Smooth muscle cell of the brain vasculature (primary cell): Measurements from ENCODE around the gene SLC22A23.

Source experiments
- DNase-seq: peaks from one replicate; pipeline ENCODE4 v3.0.0-alpha.2; 2012; ENCODE audit warnings: low read depth, low spot score

The SLC22A23 gene

DNA sequence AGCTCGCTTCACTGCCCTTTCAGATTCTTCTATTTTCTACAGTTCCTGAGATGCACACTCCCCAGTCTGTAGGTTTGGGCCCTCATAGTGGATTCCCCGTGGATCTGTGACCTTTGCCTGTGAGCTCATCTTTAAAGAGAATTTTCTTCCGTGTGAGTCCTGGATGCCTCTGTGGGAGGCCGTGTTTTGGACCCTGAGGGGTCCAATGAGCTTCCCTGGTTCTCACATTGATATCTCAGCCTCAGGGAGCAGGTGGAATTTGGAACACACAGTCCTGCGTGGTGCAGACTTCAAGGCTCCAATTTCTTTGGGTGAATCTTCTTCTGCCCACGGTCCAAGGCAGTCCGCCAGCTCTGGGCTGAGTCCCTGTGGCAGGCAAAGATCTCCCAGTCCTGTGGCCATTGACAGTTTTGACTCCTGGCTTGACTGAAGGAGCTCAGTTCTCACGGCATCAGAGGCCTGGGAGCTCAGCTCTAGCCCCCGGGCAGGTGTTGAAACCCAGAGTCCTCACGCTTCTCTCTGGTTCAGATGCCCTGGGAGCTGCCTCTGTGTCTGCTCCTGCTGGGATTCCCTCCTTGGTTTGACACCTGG lies 137.1 kb downstream of the SLC22A23 start:
- DNase-seq: no peak

DNA sequence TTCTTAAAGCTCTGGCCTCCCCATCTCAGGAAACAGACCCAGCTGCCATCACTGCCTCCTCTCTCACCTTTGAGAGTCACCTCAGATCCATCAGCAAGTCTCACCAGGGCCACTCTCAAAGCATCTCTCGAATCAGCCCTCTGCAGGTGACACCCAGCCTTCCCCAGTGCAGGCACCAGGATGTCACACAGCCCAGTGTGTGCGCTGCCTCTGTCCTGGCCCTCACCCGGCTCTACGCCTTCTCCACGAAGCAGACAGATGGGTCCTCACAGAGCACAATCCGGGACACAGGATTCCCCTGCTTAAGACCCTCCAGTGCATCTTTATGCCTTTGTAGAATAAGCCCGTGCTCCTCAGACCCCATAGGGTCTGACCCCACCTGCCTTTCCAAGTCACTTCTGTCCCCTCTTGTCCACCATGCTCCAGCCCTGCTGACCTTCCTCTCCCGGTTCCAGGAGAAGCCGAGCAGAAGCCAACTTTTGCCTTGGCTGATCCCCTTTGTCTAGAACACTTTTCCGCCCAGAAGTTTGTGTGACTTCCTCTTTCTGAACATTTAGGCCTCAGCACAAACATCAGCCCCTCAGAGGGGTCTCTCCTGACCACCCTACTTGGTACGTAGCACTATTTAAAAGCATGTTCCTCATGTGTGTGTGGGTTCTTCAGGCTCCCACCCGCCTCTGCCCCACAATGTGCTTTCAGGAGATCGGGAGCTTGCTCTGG lies 137.9 kb downstream of the SLC22A23 start:
- no peak for DNase-seq

DNA sequence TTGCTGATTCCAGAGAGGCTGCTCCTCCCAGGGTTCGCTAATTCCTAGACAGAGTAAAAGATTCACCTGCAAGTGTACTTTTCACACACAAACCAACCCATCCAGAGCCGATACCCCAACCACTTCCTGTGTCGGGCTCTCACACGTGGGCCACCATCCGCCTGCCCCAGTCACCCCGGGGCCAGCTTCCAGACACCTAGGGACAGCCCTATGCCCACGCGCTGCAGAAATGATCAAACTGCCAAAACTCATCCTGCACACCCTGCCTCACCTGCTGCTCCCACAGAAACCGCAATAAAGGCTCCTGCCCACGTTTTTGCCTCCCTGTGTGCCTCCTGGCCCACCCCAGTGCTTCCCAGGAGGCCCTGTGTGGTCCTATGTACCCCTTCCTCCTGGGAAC lies 138.6 kb downstream of the SLC22A23 start:
- DNase-seq: no peak

DNA sequence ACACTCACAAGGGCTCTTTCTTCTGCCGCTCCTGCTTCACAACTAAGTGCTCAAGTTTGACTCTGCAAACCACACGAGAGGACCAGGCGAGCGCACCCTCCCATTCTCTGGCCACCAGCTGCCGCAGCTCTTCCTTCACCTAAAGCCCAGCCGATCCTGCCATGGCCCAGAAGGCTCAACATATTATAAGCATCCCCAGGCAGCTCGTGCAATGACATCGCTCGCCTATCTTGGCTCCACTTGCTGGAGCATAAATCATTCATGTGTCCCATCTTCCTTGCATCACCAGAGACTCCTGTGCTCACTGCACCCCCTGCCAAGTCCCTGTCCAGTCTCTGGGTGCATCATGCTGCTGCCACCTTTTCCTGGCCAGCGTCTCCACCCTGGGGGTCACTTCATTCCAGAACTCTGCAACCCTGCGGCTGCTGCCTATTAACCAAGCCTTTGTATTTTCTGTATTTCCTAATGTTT lies 139.1 kb downstream of the SLC22A23 start:
- DNase-seq: no peak

DNA sequence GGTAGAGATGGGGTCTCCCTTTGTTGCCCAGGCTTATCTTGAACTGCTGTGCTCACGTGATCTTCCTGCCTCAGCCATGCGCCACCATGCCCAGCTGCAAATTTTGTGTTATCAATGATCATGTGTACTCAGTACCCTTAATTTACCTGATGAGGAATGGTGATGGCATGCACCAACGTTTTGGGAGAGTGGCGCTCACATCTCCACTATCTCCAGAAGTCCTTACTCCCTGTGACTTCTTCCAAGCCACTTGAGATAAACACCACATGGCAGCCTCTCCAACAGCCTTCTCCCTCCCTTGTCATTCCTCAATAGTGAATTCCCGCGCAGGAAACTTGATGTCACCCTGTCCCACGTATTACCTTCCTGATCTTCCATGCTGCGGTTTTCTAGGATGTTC lies 140.0 kb downstream of the SLC22A23 start:
- DNase-seq: no peak

DNA sequence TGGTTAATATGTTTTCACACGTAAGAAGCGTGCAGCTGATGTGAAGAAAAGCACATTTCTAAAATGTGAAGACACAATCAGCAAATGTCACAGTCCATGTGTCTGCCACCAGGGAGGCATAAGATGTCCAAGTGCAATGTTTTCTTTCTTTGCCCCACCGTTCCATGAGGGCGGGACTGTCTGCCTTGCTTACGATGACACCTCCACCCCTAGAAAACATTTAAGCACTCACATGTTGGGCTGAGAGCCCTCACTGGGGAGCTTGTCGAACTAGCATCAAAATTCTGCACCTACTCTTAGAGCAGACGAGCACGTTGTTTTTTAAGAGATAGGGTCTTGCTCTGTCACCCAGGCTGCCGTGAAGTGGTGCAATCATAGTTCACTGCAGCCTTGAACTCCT lies 140.5 kb downstream of the SLC22A23 start:
- no peak for DNase-seq

DNA sequence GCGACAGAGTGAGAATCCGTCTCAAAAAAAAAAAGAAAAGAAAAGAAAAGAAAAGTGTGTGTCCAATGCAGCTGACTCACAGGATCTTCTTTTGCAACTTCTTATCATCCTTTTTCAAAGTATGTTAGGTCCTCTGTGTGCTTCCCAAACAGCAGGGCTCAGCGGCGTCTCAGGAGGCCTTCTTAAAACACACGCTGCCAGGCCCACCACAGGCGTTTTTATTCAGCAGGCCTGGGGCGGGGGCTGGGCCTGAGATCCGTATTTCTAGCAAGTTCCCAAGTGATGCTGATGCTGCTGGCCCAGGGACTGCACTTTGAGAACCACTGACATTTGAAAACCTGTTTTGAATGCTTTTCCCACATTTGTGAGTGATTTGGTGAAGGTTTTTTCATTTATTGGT lies 141.0 kb downstream of the SLC22A23 start:
- no peak for DNase-seq

DNA sequence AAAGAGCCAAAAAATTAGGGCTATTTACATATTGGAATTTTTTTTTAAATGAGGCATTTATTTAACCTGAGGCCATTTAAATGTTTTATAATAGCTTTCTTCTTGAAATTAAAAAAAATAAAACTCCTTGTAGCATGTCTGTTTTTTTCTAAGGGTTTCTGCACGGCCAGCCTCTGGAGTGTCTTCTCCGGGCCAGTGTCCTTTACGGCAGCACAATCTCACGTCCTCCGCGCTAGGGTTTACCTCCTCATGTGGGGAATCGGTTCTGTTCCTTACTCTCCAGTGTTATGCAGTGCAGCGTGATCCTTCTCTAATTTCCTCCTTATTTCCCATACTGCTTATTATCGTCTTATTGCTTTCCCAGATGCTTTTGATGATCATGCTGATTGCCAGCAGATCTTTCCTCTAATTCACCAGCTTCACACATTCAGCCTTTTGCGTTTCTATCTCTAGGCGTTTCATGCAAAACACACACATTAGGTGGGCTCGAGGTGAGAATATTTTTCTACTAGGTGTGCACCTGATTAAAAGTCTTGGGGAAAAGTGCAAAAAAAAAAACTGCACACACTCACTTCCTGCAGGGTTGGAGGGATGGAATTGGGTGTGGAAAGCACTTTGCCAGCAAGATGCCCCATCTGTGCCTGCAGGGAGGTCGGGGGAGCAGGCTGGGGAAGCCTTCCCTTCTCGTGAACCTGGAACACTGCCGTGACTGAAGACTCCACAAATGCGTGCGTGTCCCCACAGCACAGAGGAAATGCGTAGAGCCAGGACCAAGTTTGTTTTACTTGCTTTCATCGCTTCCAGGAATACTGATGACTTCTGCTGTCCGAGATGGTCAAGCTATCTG lies 142.0 kb downstream of the SLC22A23 start:
- no peak for DNase-seq

DNA sequence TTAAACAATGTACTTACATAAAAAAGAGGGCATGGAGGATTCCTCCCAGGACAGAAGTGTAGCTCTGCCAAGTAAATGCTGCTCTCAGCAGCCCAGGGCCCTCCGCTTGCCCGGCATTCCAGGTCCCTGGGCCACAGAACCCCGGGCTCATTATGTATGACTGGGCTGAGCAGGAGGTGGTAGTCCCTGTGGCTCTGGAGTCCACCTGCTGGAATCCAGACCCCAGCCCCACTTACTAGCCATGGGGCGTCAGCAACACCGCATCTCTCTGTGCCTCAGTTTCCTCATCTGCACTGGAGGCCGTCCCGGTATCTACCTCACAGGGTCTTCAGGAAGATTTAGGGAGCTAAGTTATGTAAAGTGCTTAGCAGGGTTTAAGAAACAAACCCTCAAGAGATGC lies 142.7 kb downstream of the SLC22A23 start:
- DNase-seq: no peak

DNA sequence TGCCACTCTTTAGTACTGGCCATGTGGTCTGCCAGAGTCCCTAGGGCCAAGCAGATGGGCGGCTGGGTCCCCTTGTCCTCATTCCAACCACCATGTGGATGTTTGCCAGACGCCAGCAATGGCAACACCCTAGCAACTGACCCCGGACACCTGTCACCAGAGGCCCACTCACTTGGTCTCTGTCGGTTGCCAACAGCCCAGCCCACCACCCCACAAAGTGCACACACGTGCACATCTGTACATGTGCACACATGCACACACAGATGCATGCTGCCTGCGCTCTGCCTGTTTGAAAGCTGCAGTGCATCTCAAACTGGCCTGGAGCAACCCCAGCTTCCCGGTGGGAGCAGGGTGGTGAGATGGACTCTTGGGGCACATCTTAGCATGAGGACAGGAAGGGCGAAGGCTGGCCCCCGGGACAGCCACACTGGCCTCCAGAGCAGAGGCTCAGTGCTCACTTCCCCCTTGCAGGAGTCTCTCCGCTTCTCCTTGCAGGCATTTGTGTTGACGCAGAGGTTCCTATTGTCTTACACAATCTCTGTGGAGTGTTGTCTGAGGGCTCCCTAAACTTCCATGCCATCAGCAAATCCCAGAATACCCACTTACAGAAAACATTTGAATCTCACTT lies 144.1 kb downstream of the SLC22A23 start:
- DNase-seq: no peak

DNA sequence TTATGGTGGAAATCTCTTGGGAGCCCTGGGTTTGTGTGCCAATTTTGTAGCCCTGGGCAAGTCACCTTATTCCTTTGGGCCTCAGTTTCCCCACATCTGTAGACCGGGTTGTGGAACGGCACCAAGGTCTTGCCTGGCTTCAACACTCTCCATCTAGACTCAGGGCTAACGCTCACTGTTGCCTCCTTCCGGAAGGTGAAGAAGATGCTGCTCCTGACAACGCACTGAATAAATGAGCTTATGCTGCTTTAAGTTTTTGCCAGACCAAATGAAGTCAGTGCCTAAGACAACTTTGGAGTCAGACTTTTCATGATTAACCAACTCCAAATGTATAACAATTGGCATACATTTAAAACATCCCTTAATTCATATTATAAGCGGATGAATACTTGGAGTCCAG lies 145.0 kb downstream of the SLC22A23 start:
- DNase-seq: no peak

DNA sequence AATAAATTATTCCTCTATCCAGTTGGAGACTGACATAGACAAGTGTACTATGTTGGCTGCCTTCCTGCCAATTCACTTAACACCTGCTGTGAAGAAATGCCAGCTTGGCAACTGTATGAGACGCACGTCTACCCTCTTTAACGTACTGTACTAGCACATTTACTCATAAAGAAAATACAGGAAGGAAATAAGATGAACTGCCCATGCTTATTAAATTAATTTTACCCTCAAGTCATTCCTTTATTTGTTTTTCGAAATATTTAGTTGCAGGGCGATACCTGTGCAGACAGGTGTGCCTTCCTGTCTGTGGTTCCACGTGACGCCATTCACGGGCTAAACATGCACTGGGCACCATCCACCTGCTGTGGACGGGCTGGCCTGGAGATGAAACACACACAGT lies 146.1 kb downstream of the SLC22A23 start:
- no peak for DNase-seq

DNA sequence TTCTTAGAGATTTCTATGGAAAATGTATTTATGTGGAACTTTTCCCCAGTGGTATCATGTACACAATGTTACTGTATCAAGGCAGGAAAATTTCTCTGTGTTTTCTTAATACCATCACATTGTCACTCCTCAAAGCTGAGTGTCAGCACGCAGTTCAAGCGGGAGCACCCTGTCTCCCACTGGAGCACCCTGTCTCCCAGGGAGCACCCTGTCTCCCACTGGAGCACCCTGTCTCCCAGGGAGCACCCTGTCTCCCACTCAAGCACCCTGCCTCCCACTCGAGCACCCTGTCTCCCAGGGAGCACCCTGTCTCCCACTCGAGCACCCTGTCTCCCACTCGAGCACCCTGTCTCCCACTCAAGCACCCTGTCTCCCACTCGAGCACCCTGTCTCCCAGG lies 146.8 kb downstream of the SLC22A23 start:
- DNase-seq: no peak

DNA sequence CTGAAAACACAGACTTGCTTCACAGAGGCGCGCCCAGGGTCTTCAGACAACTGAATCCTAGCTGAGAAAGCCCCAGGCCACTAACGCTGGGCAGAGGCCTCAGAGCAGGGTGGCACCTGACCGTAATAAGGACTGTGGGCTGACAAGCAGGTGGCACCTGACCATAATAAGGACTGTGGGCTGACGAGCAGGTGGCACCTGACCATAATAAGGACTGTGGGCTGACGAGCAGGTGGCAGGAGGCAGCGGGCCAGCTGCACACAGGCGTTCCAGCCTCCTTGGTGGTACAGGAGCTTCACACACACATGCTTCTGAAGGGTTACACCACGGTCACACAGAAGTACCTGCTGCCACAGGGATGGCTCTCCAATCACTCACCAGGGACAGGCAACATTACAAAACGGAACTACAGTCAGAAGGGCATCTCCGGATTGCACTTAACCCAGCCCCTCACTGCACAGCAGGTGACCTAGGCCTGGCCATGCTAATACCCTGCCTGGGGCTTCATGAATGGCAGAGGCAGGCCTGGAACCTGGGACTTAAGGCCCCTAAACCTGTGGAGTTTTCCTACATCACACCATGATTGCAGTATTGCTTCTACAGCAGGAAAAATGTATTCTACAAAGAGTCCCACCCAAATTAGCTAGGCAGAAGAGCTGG lies 147.3 kb downstream of the SLC22A23 start:
- DNase-seq: no peak

DNA sequence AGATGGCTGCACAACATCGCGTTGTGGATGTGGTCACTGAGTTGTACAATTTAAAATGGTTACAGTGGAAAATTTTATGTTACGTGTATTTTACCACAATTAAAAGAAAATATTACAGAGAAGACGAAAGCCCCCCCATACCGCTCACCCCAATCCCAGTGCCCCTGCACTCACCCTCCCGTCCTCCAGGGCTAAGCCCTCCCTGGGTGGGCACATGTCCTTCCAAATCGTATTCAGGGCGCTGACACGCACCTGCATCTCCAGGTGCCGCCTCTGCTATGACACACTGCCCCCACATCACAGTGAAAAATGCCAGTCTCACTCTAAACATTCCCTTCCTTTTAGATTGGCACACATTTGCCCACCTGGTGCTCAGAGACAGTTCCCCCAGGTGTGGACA lies 148.7 kb downstream of the SLC22A23 start:
- DNase-seq: no peak

DNA sequence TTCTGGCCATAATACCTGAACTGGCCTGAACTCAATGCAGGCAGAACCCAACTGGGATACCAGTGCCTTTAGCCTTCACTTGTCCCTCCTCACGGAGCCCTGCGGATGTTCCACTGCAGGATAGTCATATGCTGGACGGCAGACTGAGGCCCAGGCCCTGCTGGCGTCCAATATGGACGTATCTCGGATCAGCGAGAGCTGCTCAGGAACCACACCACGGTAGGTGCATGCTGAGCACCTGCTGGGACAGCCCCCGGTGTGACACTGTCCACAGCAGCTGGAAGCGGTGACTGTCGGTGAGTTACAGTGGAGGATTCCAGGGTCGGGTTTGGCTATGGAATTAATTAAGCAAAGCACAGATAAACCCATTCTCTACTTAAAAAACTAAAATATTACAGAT lies 149.4 kb downstream of the SLC22A23 start:
- no peak for DNase-seq

DNA sequence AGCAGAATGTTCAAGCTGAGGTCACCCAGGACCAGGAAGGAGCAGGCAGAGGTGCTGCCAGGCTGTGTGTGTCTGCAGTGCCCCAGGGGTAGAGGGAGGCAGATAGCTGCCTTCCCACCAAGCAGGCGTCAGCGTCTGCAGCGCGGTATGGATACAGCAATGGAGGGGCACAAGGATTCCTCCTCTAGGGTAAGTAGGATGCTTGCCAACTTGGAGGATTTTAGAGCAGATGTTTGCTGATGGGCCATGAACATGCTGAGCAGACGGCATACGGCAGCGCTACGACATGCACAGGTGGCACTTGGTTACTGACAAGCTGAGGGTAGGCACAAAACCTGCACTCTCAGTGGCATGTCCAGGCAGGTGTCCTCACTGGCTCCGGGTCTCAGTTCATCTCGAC lies 150.0 kb downstream of the SLC22A23 start:
- DNase-seq: no peak

DNA sequence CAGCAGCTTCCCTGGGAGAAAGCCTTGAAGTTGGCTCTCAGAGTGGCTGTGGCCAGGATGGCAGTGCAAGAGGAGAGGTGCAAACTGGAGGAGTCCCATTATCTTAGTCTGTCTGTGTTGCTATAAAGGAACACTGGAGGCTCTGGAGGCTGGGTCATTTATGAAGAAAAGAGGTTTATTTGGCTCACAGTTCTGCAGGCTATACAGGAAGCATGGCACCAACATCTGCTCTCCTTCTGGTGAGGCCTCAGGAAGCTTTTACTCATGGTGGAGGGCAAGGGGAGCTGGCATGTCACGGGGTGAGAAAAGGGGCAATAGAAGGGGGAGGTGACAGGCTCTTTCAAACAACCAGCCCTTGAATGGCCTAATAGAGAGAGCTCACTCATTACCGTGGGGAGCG lies 151.0 kb downstream of the SLC22A23 start:
- no peak for DNase-seq

DNA sequence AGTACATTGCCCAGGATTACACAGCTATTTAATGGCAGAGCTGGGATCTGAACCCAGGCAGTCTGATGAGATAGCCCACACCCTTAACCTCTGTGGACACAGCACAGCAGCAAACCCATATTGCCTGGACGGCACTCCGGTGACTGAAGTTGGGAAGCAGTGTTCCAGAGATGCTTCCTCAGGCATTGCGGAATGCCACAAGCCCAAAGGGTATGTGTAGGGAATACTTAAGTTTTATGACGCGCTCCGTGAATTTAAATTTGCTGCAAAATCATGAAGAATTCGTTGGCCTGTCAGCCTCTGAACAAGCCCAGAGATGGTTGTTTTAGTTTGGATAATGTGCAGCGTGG lies 151.7 kb downstream of the SLC22A23 start:
- no peak for DNase-seq

DNA sequence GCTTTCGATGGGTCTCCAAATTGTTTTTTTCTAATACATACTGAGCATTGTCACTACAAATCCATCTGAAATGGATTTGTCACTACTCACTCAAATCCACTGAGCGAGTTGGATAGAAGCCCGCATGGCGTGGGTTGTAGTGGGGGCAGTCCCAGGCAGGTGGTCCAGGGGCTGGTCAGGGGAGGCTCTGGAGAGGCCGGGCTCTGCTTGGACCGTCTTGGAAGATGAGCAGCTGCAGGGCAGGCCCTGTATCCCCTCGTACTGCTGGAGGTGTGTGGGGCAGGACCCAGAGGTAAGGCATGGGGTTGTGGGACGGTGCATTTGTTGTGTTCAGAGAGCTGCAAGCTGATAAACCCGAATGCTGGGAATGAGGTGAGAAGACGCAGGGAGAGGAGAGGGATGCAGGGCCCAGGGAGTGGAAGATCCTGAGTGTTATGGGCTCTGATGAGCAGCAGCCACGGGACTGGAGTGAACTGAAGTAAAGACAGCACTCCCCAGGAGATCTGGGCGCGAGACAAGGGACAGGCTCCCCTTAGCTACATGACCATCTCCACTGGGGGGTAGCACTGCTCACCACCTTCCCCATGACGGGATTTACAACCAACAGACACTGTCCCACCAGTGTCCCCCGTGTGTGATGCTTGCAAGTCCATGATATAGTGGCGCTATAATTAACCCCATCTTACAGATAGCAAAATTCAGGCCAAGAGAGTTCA lies 152.2 kb downstream of the SLC22A23 start:
- no peak for DNase-seq

DNA sequence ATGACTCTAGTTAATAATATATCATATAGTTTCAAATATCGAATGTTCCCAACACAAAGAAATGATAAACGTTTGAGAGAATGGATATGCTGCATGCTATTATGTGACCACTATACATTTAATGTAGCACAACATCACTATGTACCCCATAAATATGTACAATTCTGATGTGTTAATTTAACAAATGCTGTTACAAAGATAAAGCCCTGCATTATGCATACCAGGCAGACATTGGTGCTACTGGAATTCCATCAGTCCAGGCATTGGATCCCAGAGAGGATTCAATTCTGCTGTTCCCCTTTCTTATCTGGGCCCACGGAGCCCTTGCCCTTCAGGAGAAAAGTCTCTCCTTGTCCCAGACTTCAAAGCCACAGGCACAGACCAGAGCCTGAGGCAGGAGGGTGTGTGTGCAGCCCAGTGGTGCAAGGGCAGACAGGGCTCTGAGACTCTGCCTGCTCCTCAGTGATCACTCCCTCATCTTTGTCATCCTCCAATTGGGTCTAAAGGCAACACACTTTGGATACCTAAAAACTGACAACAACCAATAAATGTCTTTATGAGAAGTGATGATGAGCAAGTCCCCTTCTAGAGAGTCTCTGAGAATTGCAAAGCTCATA lies 152.9 kb downstream of the SLC22A23 start:
- no peak for DNase-seq
